HL-60 (cell line): ENCODE data around the gene ABHD5.

Experiments
- DNase-seq, 2 experiments: peaks; one replicate each; pipeline ENCODE4 v3.0.0-alpha.2; 2010 to 2020; ENCODE audit warnings: low read depth in 1 of 2, low spot score in 1 of 2
- H3K27ac ChIP-seq: fragments of 250-450 bp; sonication (Bioruptor Pico); replicated peaks from 2 replicates; pipeline ENCODE4 v1.5.1; 2020; ENCODE audit warnings: mild to moderate bottlenecking, moderate library complexity
- H3K27me3 ChIP-seq: fragments of 250-450 bp; sonication (Bioruptor Pico); 2 replicates; pipeline ENCODE4 v1.5.1; 2021; ENCODE audit warnings: mild to moderate bottlenecking, moderate library complexity; ENCODE audit not compliant: insufficient read depth, poor library complexity, severe bottlenecking
- H3K4me3 ChIP-seq: replicated peaks from 2 replicates; pipeline ENCODE4 v1.5.1; 2011; ENCODE audit warnings: mild to moderate bottlenecking, control low read depth, low read length; ENCODE audit not compliant: insufficient read depth
- CTCF ChIP-seq: IDR thresholded peaks from one replicate; pipeline ENCODE4 v1.5.1; 2011; ENCODE audit warnings: low read length, control low read depth, inconsistent platforms; ENCODE audit not compliant: insufficient read depth
- GABPA ChIP-seq: IDR thresholded peaks from 2 replicates; pipeline ENCODE4 v1.6.1; 2012; ENCODE audit warnings: low read depth
- POLR2AphosphoS5 ChIP-seq: IDR thresholded peaks from 2 replicates; pipeline ENCODE4 v1.6.1; 2012; ENCODE audit warnings: low read depth
- REST ChIP-seq: IDR thresholded peaks from 2 replicates; pipeline ENCODE4 v1.6.1; 2012; ENCODE audit warnings: low read depth; ENCODE audit not compliant: insufficient replicate concordance
- SPI1 ChIP-seq: IDR thresholded peaks from 2 replicates; pipeline ENCODE4 v1.6.1; 2012; ENCODE audit warnings: low read depth, mild to moderate bottlenecking, borderline replicate concordance

Gene ABHD5

GRCh38 chr3:43764471-43764870 lies 73.7 kb downstream of the ABHD5 start:
- Histone ChIP-seq H3K4me3 (no peak overlapping the region), H3K27ac (no peak overlapping the region), H3K27me3 (no peaks in the 10 kb centered on the region)
- no peak for DNase-seq
- TF ChIP-seq GABPA = no peak
- no peak for TF ChIP-seq SPI1
- TF ChIP-seq POLR2AphosphoS5 = no peak
- no peak for TF ChIP-seq CTCF
- TF ChIP-seq REST = no peak

GRCh38 chr3:43765521-43765971 lies 74.8 kb downstream of the ABHD5 start:
- Histone ChIP-seq H3K27me3 (no peaks in the 10 kb centered on the region), H3K4me3 (no peak overlapping the region), H3K27ac (no peak overlapping the region)
- TF ChIP-seq REST (no peak), GABPA (no peak), CTCF (no peak), POLR2AphosphoS5 (no peak), SPI1 (no peak)
- no peak for DNase-seq

- DNase-seq = no peak
- TF ChIP-seq SPI1 = no peak
- TF ChIP-seq GABPA = no peak
- TF ChIP-seq CTCF = no peak
- TF ChIP-seq POLR2AphosphoS5 = no peak
- no peak for TF ChIP-seq REST
Measured at GRCh38 chr3:43766672-43767465, 76.1 kb downstream of the ABHD5 start.

More at GRCh38 chr3:43766672-43767465, 76.1 kb downstream of the ABHD5 start:
- H3K27me3 ChIP-seq = no peaks in the 10 kb centered on the region
- no peak overlapping the region for H3K27ac ChIP-seq
- H3K4me3 ChIP-seq = no peak overlapping the region
